Pancreas (tissue), 10 donors: ENCODE data around the gene NUP50. TPM values are rescaled to one million over a fixed set of nuclear protein-coding genes. Genes with fewer than 3 reads are reported as not detected.

Source experiments
- ATAC-seq, 4 donors: fragments of 200-7000 bp; cut with Tn5 transposase; one replicate each; pipeline versions ENCODE4 v1.8.0 to v1.9.1; 2020; ENCODE audit warnings: mild to moderate bottlenecking in 4 of 4, moderate library complexity in 4 of 4
- DNase-seq, 6 donors: peaks; one replicate each; pipeline ENCODE4 v3.0.0-alpha.2; 2020
- FAIRE-seq: peaks from 2 replicates; lab custom pipeline; 2012; peaks lifted over from hg19 to GRCh38; lab: Jason Lieb, UNC
- H3K27ac ChIP-seq, 4 donors: fragments of 200-600 bp; sonication (generic); 1 replicate in 3 of 4; 2 replicates in 1 of 4; pipeline versions ENCODE4 v1.5.0 to v1.8.0; 2020
- H3K27me3 ChIP-seq, 4 donors: fragments of 200-600 bp; one replicate each; pipeline ENCODE4 v1.8.0; 2021
- H3K36me3 ChIP-seq, 3 donors: fragments of 200-600 bp; sonication (generic) in 1 of 3; one replicate each; pipeline versions ENCODE4 v1.5.0 to v1.8.0; 2020 to 2021
- H3K4me1 ChIP-seq, 3 donors: fragments of 200-600 bp; one replicate each; pipeline ENCODE4 v1.8.0; 2021
- H3K4me3 ChIP-seq, 4 donors: fragments of 200-600 bp; sonication (generic) in 2 of 4; one replicate each; pipeline versions ENCODE4 v1.5.0 to v1.8.0; 2020 to 2021
- H3K9me3 ChIP-seq, 4 donors: fragments of 200-600 bp; one replicate each; pipeline ENCODE4 v1.8.0; 2021
- WGBS, 2 donors: extraction: QIAGEN DNeasy Blood & Tissue Kit; methylation state at CpG; one replicate each; pipeline ENCODE4 v1.1.7; 2013; 5-methylcytosine and 5-hydroxymethylcytosine counted together
- intact Hi-C, 3 donors: fragments of 100-400 bp; cut with DNase I; formaldehyde crosslinking; loops; one replicate each; pipeline versions ENCODE4 v1.11.1 to v1.14.2; 2022
- microRNA-seq, 2 donors: library from miRNA; unstranded; fragments of <30 nt; microRNA quantifications; one replicate each; pipeline versions ENCODE4 to v1.1.0, GENCODE V29; 2019 to 2020
- polyA plus RNA-seq, 2 donors: library from polyadenylated mRNA; stranded (reverse); fragments of 200-250 nt; gene quantifications; one replicate each; pipeline ENCODE4 v1.2.3, GENCODE V29; 2013
- total RNA-seq, 6 donors: library from RNA; stranded (reverse); fragmentation: NEBNext Ultra II Directional in 4 of 6; extraction: Animal tissue kit (Norgen Biotek cat#: 25700) in 4 of 6; gene quantifications; one replicate each; pipeline versions ENCODE4 v1.2.1 to v1.2.4, GENCODE V29; 2021 to 2023
- TF ChIP-seq, protein P1 (sequence below), 4 donors: fragments of 200-600 bp; sonication (generic) in 3 of 4; IDR thresholded peaks; one replicate each; pipeline versions ENCODE4 v1.5.0 to v1.8.0; 2021; ENCODE audit warnings: antibody characterized with exemption in 4 of 4
- donor health status: healthy with polysubstance abuse.
- donor health status: DM: no; HTN: no; CAD: no; lungs with moderate emphysema.
- donor health status: DM: no; HTN: no; CAD: no.
- donor health status: control.
- donor health status: control.
- donor health status: Bipolar disorder and iron deficiency.
- donor health status: DM: yes; HTN: yes; CAD: no.
- donor health status: DM: no; HTN: no; CAD: no.
- donor health status: DM: no; HTN: no; CAD: no.
- donor health status: DM: yes; HTN: yes; CAD: no.

NUP50 gene
- total and polyA plus RNA-seq, 8 donors, result 11.8 to 35.2 (median 27.5) TPM

DNA sequence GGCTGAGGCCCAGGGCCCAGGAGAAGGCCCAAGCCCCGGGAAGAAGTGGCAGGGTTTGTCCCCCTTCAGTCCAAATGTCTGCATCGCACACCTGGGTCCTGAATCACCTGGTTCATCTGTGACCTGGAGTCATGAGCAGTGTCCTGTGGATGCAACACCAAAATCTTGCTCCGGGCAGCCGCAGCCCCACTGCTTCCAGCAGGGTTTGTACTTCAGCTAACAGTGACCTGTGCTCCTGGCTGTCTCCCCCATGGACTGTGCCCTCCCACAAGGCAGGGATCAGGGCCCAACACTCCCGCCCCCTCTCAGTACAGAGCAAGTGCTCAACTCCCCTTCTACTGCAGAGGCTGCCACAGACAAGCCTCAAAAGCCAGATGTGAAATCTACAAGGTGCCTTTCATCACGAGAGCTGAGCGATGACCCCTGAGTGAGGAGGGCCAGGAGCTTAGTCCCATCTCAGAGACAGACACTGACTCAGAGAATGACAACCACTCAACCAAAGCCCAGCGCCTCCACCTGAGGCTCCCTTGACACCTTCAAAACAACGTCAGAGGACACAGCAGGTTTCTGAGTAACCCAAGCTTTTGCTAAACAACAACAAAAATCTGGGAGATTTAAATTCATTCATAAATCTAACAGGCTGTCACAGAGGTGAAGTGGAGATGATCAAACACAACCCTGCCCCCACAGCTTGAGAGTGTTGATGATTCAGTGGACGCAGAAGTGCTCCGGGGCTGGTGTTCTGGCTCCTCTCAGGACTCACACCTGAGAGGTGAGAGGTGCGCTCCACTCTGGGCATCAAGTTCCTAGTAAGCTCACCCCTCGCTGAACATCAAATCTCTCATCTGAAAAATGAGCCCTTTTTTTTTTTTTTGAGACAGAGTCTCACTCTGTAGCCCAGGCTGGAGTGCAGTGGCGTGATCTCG, 73.6 kb downstream of the NUP50 start:
- intact Hi-C loops, result no loop called here
- DNase-seq, result no peak
- no peak overlapping the region for H3K27ac ChIP-seq
- H3K4me1 ChIP-seq, result peaks cover 0 to 6% (median under 1%) of the 10 kb centered on the region in 3 donors
- 90 to 91% methylated on average over 15 of the region's 15 CpGs for WGBS, 2 donors
- no peaks in the 10 kb centered on the region for H3K9me3 ChIP-seq
- H3K27me3 ChIP-seq, result no peaks in the 10 kb centered on the region
- no peak for FAIRE-seq
- no peaks in the 10 kb centered on the region for H3K36me3 ChIP-seq
- no peak for ATAC-seq
- TF ChIP-seq, protein P1, sequence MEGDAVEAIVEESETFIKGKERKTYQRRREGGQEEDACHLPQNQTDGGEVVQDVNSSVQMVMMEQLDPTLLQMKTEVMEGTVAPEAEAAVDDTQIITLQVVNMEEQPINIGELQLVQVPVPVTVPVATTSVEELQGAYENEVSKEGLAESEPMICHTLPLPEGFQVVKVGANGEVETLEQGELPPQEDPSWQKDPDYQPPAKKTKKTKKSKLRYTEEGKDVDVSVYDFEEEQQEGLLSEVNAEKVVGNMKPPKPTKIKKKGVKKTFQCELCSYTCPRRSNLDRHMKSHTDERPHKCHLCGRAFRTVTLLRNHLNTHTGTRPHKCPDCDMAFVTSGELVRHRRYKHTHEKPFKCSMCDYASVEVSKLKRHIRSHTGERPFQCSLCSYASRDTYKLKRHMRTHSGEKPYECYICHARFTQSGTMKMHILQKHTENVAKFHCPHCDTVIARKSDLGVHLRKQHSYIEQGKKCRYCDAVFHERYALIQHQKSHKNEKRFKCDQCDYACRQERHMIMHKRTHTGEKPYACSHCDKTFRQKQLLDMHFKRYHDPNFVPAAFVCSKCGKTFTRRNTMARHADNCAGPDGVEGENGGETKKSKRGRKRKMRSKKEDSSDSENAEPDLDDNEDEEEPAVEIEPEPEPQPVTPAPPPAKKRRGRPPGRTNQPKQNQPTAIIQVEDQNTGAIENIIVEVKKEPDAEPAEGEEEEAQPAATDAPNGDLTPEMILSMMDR (IDR thresholded peaks at IDR 0.05), result no peak
- no peak overlapping the region for H3K4me3 ChIP-seq

Small RNAs within 50 kb of the gene (microRNA-seq; reads per million reads assigned to microRNA genes)
- gene MIR1249, result 6.2 to 12.7 reads per million in 2 donors

Other genes starting within 250 kb of the NUP50 start
- gene PHF21B, start 153.9 kb upstream of the NUP50 start, total RNA-seq, result 1 to 10 TPM in 1 of 6 donors, under 1 TPM in 4, not detected in 1; 0.34 to 1.4 (median 0.57) TPM
- gene PHF21B, start 153.9 kb upstream of the NUP50 start, polyA plus RNA-seq, result 1 to 10 TPM in 1 of 2 donors, under 1 TPM in 1; 0.57 to 2.9 TPM
- 10 to 100 TPM; 14.6 to 36.8 (median 24.1) TPM for gene KIAA0930, start 77.0 kb downstream of the NUP50 start, total RNA-seq
- 10 to 100 TPM; 18.1 TPM for gene KIAA0930, start 77.0 kb downstream of the NUP50 start, polyA plus RNA-seq
- not detected for gene UPK3A, start 121.0 kb downstream of the NUP50 start, total RNA-seq
- under 1 TPM in 1 of 2 donors, not detected in 1; 0.21 TPM for gene UPK3A, start 121.0 kb downstream of the NUP50 start, polyA plus RNA-seq
- gene FAM118A, start 146.0 kb downstream of the NUP50 start, total RNA-seq, result 10 to 100 TPM in 2 of 6 donors, 1 to 10 TPM in 4; 7.1 to 25.4 (median 8.2) TPM
- gene FAM118A, start 146.0 kb downstream of the NUP50 start, polyA plus RNA-seq, result 100 to 1,000 TPM in 1 of 2 donors, 10 to 100 TPM in 1; 19.0 to 127 TPM
- gene SMC1B, start 249.7 kb downstream of the NUP50 start, total RNA-seq, result under 1 TPM in 1 of 6 donors, not detected in 5; 0.06 TPM
- gene SMC1B, start 249.7 kb downstream of the NUP50 start, polyA plus RNA-seq, result not detected
- 1 to 10 TPM in 1 of 6 donors, under 1 TPM in 4, not detected in 1; 0.12 to 1.7 (median 0.29) TPM for gene RIBC2, start 249.8 kb downstream of the NUP50 start, total RNA-seq
- under 1 TPM in 1 of 2 donors, not detected in 1; 0.54 TPM for gene RIBC2, start 249.8 kb downstream of the NUP50 start, polyA plus RNA-seq